Stimulated activated CD4-positive, alpha-beta T cell treated with anti-CD3 and anti-CD28 coated beads, Interleukin-1b, Interleukin-23, amount 100 ng/mL, for 4 hours (primary cell): Measurements from ENCODE around the gene SLC6A6.
A peak's percentile ranks its signal among the peaks of the same experiment; 100 is the strongest.
"Not testable (repeated sequence)": the region's sequence is repeated elsewhere in the genome, so short reads cannot be mapped to it uniquely, and the experiment has no call there.

Source experiments
- DNase-seq, 2 donors: peaks; one replicate each; pipeline ENCODE4 v3.0.0-alpha.2; 2020; ENCODE audit warnings: low read depth in 2 of 2

SLC6A6 gene

GRCh38 chr3:14506626-14507304, 104.4 kb downstream of the SLC6A6 start:
- no peak for DNase-seq

GRCh38 chr3:14507305-14507741, 104.9 kb downstream of the SLC6A6 start:
- DNase-seq, result no peak

- no peak for DNase-seq
Measured at GRCh38 chr3:14507757-14508504, 105.5 kb downstream of the SLC6A6 start.

GRCh38 chr3:14508505-14508819, 106.1 kb downstream of the SLC6A6 start:
- DNase-seq, result no peak

GRCh38 chr3:14508966-14509795, 106.8 kb downstream of the SLC6A6 start:
- DNase-seq, result peak; percentile 61 to 75

GRCh38 chr3:14509796-14510100, 107.3 kb downstream of the SLC6A6 start:
- no peak for DNase-seq

- DNase-seq, result no peak
Measured at GRCh38 chr3:14510838-14511622, 108.6 kb downstream of the SLC6A6 start.

GRCh38 chr3:14511623-14512280, 109.3 kb downstream of the SLC6A6 start:
- DNase-seq, result no peak

GRCh38 chr3:14512281-14512941, 110.0 kb downstream of the SLC6A6 start:
- no peak for DNase-seq

GRCh38 chr3:14512942-14513327, 110.5 kb downstream of the SLC6A6 start:
- DNase-seq, result no peak

GRCh38 chr3:14513566-14514322, 111.3 kb downstream of the SLC6A6 start:
- no peak for DNase-seq

- no peak for DNase-seq
Measured at GRCh38 chr3:14514323-14514720, 111.9 kb downstream of the SLC6A6 start.

GRCh38 chr3:14515526-14515925, 113.1 kb downstream of the SLC6A6 start:
- not testable (repeated sequence) for DNase-seq

GRCh38 chr3:14516738-14517345, 114.4 kb downstream of the SLC6A6 start:
- DNase-seq, result no peak

- DNase-seq, result no peak
Measured at GRCh38 chr3:14517601-14518431, 115.4 kb downstream of the SLC6A6 start.

GRCh38 chr3:14518432-14518802, 116.0 kb downstream of the SLC6A6 start:
- DNase-seq, result no peak

- DNase-seq, result no peak
Measured at GRCh38 chr3:14518893-14519292, 116.5 kb downstream of the SLC6A6 start.

GRCh38 chr3:14519406-14519805, 117.0 kb downstream of the SLC6A6 start:
- no peak for DNase-seq

- no peak for DNase-seq
Measured at GRCh38 chr3:14520149-14520548, 117.7 kb downstream of the SLC6A6 start.
